SK-N-MC (cell line): ENCODE results near the gene CREM.

Experiments used
- EZH2 ChIP-seq: fragments of 200-600 bp; sonication (generic); IDR thresholded peaks from one replicate; pipeline ENCODE4 v1.6.1; 2017; ENCODE audit warnings: antibody characterized with exemption
- POLR2AphosphoS5 ChIP-seq: IDR thresholded peaks from 2 replicates; pipeline ENCODE4 v1.6.1; 2012; ENCODE audit warnings: mild to moderate bottlenecking, low read depth, low read length, borderline replicate concordance

DNA sequence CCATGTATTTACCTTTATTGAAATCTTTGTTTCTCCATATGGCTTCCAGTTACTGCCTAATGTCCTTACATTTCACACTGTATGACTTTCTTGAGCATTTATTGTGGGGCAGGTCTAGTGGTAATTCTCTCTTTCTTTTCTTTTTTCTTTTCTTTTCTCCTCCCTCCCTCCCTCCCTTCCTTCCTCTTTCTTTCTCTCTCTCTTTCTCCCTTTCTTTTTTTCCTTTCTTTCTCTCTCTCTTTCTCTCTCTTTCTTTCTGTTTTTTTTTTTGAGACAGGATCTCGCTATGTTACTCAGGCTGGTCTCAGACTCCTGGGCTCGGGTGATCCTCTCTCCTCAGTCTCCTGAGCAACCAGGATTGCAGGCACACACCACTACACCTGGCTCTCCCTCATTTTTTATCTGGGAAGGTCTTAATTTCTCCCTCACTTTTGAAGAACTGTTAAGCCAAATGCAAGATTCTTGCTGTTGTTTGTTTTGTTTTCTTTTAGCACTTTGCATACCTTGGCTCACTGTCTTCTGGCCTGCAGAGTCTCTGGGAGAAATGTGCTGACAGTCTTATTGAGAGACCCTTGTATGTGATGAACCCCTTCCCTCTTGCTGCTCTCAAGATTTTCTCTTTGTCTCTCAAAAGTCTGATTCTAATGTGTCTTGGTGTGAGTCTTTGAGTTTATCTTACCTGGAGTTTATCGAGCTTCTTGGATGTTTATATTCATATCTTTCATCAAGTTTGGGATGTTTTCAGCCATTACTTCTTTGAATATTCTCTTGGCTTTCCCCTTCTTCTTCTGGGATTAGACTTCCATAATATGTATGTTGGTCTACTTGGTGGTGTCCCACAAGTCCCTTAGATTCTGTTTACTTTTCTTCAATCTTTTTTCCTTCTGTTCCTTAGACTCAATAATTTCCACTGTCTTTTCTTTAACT lies 130.7 kb downstream of the CREM start:
- TF ChIP-seq EZH2 (no peak), POLR2AphosphoS5 (no peak)
